Measurements from ENCODE around the gene IFT52.

The IFT52 gene

DNA sequence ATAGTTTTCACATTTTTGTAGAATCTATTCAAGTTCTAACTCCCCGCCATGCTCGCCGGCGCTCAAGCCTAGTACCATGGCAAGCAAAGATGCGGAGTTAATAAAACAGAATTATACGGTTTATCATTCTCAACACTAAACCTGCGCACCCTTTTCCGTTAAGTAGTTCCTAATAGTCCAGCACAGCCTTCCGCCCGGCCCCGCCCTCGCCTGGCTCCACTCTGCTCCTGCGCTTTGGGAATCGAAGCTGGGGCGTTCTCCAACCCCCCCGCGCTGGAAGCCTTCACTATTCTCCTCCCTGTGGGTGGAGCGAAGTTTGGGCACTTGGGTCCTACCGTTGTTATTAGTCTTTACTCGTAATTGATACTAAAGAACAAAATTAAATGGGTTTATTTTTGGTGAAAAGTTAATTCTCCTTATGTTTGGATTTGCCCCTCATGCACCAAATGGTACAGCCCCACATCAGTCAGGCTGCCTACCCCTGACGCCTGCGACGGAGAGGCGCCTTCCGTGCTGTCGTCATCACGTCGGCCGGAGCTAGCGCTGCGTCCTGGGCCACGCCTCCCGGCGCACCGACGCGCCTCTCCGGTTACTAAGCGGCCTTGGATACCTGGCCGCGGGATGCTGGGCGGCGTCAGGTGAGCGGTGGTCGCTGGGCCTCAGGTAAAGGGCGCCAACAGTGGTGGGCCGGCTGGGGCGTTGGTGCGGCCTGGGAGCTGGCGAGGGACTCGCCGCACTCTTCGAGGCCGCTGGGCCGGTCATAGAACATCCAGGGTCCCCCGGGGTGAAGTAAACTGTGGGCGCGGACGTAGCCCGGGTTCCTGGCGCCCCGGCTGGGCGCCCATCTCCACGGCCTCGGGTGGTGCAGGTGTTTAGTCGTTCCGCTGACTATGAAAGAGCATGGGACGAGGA, at the start of gene IFT52:
IFT52 (plus strand) TSS at position 546 of the 912 bp plus-strand sequence. CDS start 3,762 bp downstream, outside the sequence.
- peak within 1 kb of the TSS; percentile 88 for H3K4me3 ChIP-seq (ENCODE audit: low read length)
- TF ChIP-seq, protein P1, sequence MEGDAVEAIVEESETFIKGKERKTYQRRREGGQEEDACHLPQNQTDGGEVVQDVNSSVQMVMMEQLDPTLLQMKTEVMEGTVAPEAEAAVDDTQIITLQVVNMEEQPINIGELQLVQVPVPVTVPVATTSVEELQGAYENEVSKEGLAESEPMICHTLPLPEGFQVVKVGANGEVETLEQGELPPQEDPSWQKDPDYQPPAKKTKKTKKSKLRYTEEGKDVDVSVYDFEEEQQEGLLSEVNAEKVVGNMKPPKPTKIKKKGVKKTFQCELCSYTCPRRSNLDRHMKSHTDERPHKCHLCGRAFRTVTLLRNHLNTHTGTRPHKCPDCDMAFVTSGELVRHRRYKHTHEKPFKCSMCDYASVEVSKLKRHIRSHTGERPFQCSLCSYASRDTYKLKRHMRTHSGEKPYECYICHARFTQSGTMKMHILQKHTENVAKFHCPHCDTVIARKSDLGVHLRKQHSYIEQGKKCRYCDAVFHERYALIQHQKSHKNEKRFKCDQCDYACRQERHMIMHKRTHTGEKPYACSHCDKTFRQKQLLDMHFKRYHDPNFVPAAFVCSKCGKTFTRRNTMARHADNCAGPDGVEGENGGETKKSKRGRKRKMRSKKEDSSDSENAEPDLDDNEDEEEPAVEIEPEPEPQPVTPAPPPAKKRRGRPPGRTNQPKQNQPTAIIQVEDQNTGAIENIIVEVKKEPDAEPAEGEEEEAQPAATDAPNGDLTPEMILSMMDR (IDR thresholded peaks at IDR 0.05; ENCODE audit: insufficient read depth, low read depth, low read length, missing control alignments) = no peak
- peak; percentile 96 for DNase-seq (ENCODE audit: low read depth)

- no peak overlapping the region for H3K4me3 ChIP-seq (ENCODE audit: low read length)
- TF ChIP-seq, protein P1 (IDR thresholded peaks at IDR 0.05; ENCODE audit: insufficient read depth, low read depth, low read length, missing control alignments) = no peak
- DNase-seq (ENCODE audit: low read depth) = peak; percentile 86
Measured at GRCh38 chr20:43541214-43541613, 49.5 kb upstream of the IFT52 start.

DNA sequence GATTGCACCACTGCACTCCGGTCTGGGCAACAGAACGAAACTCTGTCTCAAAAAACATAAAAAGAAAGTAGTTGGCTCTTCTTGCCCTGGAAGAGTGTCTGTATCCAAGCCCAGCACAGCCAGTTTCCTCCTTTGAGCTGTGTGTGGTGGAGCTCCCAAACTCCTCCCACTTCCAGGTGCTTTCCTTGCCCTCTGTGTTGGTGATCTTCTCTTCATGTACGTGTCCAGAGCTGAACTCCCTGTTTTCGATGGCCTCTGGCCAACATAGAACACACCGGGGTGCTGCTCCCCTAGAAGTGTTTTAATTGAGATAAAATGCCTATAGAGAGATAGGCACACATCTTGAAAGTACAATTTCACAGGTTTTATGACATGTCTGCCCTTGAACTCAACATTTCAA, 48.6 kb upstream of the IFT52 start:
- no peak for DNase-seq (ENCODE audit: low read depth)
- H3K4me3 ChIP-seq (ENCODE audit: low read length) = no peak overlapping the region
- TF ChIP-seq, protein P1 (IDR thresholded peaks at IDR 0.05; ENCODE audit: insufficient read depth, low read depth, low read length, missing control alignments) = no peak

DNA sequence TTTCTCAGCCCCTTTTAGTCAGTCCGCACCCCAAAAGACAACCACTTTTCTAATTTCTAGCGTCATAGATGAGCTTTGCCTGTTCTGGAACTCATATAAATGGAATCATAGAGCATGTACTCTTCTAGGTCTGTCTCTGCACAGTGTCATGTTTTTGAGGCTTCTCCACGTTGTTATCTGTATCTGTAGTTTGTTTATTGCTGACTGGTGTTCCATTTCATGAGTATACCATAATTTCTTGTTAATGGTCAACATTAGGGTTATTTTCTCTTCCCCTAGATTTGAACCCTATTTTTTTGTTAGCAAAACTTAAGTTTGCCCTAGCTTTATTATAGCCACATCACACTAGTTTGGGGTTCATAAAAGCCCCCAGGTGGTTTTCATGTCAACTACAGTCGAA, 48.1 kb upstream of the IFT52 start:
- no peak overlapping the region for H3K4me3 ChIP-seq (ENCODE audit: low read length)
- TF ChIP-seq, protein P1 (IDR thresholded peaks at IDR 0.05; ENCODE audit: insufficient read depth, low read depth, low read length, missing control alignments) = no peak
- no peak for DNase-seq (ENCODE audit: low read depth)

GRCh38 chr20:43543138-43543537, 47.6 kb upstream of the IFT52 start:
- TF ChIP-seq, protein P1 (IDR thresholded peaks at IDR 0.05; ENCODE audit: insufficient read depth, low read depth, low read length, missing control alignments) = no peak
- DNase-seq (ENCODE audit: low read depth) = peak; percentile 63
- no peak overlapping the region for H3K4me3 ChIP-seq (ENCODE audit: low read length)

DNA sequence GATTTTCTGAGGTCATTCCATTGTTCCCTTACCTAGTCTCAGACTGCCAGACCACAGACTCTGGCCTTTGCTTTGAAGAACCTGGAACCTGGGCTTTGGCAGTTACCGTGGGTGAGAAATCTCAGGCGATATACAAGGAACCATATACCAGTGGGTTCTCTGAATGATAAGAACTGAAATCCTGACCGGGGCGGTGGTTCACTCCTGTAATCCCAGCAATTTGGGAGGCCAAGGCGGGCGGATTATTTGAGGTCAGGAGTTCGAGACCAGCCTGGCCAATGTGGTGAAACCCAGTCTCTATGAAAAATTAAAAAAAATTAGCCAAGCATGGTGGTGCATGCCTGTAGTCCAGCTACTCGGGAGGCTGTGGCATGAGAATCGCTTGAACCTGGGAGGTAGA, 46.2 kb upstream of the IFT52 start:
- no peak for DNase-seq (ENCODE audit: low read depth)
- H3K4me3 ChIP-seq (ENCODE audit: low read length) = no peak overlapping the region
- TF ChIP-seq, protein P1 (IDR thresholded peaks at IDR 0.05; ENCODE audit: insufficient read depth, low read depth, low read length, missing control alignments) = no peak

Measured in epithelial cell of esophagus (primary cell).